ENCODE measurements around the gene SH3D19. TPM values are rescaled to one million over a fixed set of nuclear protein-coding genes. Genes with fewer than 3 reads are reported as not detected.
A peak's percentile ranks its signal among the peaks of the same experiment; 100 is the strongest.

SH3D19 gene
- total RNA-seq, 1 experiment from 2014 or later, result 41.7 TPM

GRCh38 chr4:151099229-151099975 is 226.0 kb downstream of the SH3D19 start, which contains the start of gene RPS3A:
RPS3A (plus strand) TSS chr4:151099628; CDS start chr4:151099653, 25 bp downstream.
- no peaks in the 10 kb centered on the region for H3K9me3 ChIP-seq (ENCODE audit: insufficient read depth, low read depth)
- no peaks in the 10 kb centered on the region for H3K9me2 ChIP-seq (ENCODE audit: insufficient read depth)
- H3K4me1 ChIP-seq (replicated peaks; ENCODE audit: insufficient read depth), result peaks cover 9% of the 10 kb centered on the region; the same call in 1 of the 2 replicates
- H4K20me1 ChIP-seq (ENCODE audit: insufficient read depth), result peaks cover 41% of the 10 kb centered on the region
- ChIA-PET POLR2A (ENCODE audit: unreplicated experiment) (interaction anchor here (0.6 kb wide), 1 partner anchor 87 kb away, joined by 4 read pairs; no protein-coding TSS in a partner anchor), CTCF (interaction anchor here (0.7 to 0.8 kb wide), 2 partner anchors 83 to 1103 kb away, joined by 3 to 4 read pairs; no protein-coding TSS in a partner anchor)
- no peaks in the 10 kb centered on the region for H3K27me3 ChIP-seq (ENCODE audit: insufficient read depth, low read depth)
- peak within 1 kb of the TSS; percentile 87 for H2AFZ ChIP-seq
- peaks cover 44% of the 10 kb centered on the region for H3K79me2 ChIP-seq (ENCODE audit: low read depth)
- H3F3A ChIP-seq (ENCODE audit: insufficient read depth, low read depth), result peaks cover 44% of the 10 kb centered on the region
- peak within 1 kb of the TSS; percentile 99 for H3K4me3 ChIP-seq
- intact Hi-C loops (cut with micrococcal nuclease; ENCODE audit: unreplicated experiment), result loop anchor here (1.0 kb wide), 1 partner anchor 83 kb away; no protein-coding TSS in a partner anchor
- H3K27ac ChIP-seq, result peak within 1 kb of the TSS; percentile 91
- peaks cover 36% of the 10 kb centered on the region for H3K36me3 ChIP-seq (ENCODE audit: low read depth)
- TSS peak; percentile 67 for BruUV-seq (replicated peaks)
- TF ChIP-seq EZH2 (IDR thresholded peaks at IDR 0.05; ENCODE audit: low read depth) (no peak), CTCF (conservative IDR thresholded peaks at IDR 0.05) (no peak; the same call in 1 of the 2 replicates)
- peak within 1 kb of the TSS; percentile 98 for H3K4me2 ChIP-seq
- DNase-seq, result peak; percentile 91 to 97

DNA sequence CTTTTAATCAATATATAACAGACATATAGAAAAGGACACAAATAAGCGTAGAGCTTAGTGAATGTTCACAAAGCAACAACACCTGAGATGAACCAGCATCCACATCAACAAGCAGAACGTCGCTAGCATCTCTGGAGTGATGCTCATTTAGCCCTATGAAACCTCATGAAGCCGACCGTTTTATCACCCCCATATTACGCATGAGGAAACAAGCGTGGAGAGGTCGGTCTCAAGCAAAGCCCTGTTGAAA is 226.5 kb downstream of the SH3D19 start:
- Histone ChIP-seq H3K27me3 (ENCODE audit: insufficient read depth, low read depth) (no peaks in the 10 kb centered on the region), H3K27ac (peak overlapping the region; percentile 66), H3K4me1 (replicated peaks; ENCODE audit: insufficient read depth) (peaks cover 9% of the 10 kb centered on the region; the same call in 1 of the 2 replicates), H3K9me2 (ENCODE audit: insufficient read depth) (no peaks in the 10 kb centered on the region), H3K36me3 (ENCODE audit: low read depth) (peaks cover 36% of the 10 kb centered on the region), H3K9me3 (ENCODE audit: insufficient read depth, low read depth) (no peaks in the 10 kb centered on the region), H3K4me2 (peak overlapping the region; percentile 82), H4K20me1 (ENCODE audit: insufficient read depth) (peaks cover 36% of the 10 kb centered on the region), H2AFZ (peak overlapping the region; percentile 87), H3K4me3 (peak overlapping the region; percentile 99; the same call in 1 of the 2 replicates), H3K79me2 (ENCODE audit: low read depth) (peaks cover 44% of the 10 kb centered on the region), H3F3A (ENCODE audit: insufficient read depth, low read depth) (peaks cover 40% of the 10 kb centered on the region)
- intact Hi-C loops (cut with micrococcal nuclease; ENCODE audit: unreplicated experiment), result loop anchor here (1.0 kb wide), 1 partner anchor 83 kb away; no protein-coding TSS in a partner anchor
- no peak for TF ChIP-seq CTCF (conservative IDR thresholded peaks at IDR 0.05)
- no peak for TF ChIP-seq EZH2 (IDR thresholded peaks at IDR 0.05; ENCODE audit: low read depth)
- BruUV-seq (replicated peaks), result TSS peak; percentile 91
- DNase-seq, result no peak
- CTCF ChIA-PET, result interaction anchor here (0.7 to 0.8 kb wide), 2 partner anchors 83 to 1103 kb away, joined by 3 to 4 read pairs; no protein-coding TSS in a partner anchor
- POLR2A ChIA-PET (ENCODE audit: unreplicated experiment), result interaction anchor here (0.6 kb wide), 1 partner anchor 86 kb away, joined by 4 read pairs; no protein-coding TSS in a partner anchor

DNA sequence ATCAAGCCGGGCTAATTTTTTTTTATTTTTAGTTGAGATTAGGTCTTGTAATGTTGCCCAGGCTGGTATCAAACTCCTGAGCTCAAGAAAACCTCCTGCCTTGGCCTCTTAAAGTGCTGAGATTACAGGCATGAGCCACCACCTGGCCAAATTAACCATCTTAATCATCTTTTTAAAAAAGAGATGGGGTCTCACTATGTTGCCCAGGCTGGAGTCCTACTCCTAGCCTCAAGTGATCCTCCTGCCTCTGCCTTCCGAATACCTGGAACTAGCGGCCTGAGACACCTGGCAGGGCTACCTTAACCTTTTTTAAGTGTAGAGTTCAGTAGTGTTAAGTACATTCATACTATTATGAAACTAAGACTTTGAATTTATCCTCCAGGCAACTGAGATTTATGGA is 227.6 kb downstream of the SH3D19 start:
- Histone ChIP-seq H3K79me2 (ENCODE audit: low read depth) (peaks cover 33% of the 10 kb centered on the region), H2AFZ (no peak overlapping the region), H4K20me1 (ENCODE audit: insufficient read depth) (peaks cover 26% of the 10 kb centered on the region), H3K27ac (no peak overlapping the region), H3K4me1 (replicated peaks; ENCODE audit: insufficient read depth) (peaks cover 9% of the 10 kb centered on the region; the same call in 1 of the 2 replicates), H3K27me3 (ENCODE audit: insufficient read depth, low read depth) (no peaks in the 10 kb centered on the region), H3K36me3 (ENCODE audit: low read depth) (peaks cover 29% of the 10 kb centered on the region), H3F3A (ENCODE audit: insufficient read depth, low read depth) (peaks cover 29% of the 10 kb centered on the region), H3K9me2 (ENCODE audit: insufficient read depth) (no peaks in the 10 kb centered on the region), H3K4me3 (no peak overlapping the region), H3K9me3 (ENCODE audit: insufficient read depth, low read depth) (no peaks in the 10 kb centered on the region), H3K4me2 (no peak overlapping the region)
- DNase-seq, result no peak
- TF ChIP-seq EZH2 (IDR thresholded peaks at IDR 0.05; ENCODE audit: low read depth) (no peak), CTCF (conservative IDR thresholded peaks at IDR 0.05) (no peak)
- POLR2A ChIA-PET (ENCODE audit: unreplicated experiment), result no interaction called here
- intact Hi-C loops (cut with micrococcal nuclease; ENCODE audit: unreplicated experiment), result no loop called here
- CTCF ChIA-PET, result no interaction called here
- no TSS peak for BruUV-seq (replicated peaks)

Measured in PC-9 (cell line).